OCI-LY3 (cell line): ENCODE results near the gene GALNTL6.

ENCODE experiments used
- CTCF ChIP-seq: fragments of 200-600, 300-600 bp; sonication (generic); IDR thresholded peaks from 2 replicates; pipeline ENCODE4 v1.5.1; 2014; ENCODE audit warnings: antibody characterized with exemption, low read length, low read depth
- EZH2phosphoT487 ChIP-seq: fragments of 200-600 bp; shearing (Covaris generic); IDR thresholded peaks from 2 replicates; pipeline ENCODE4 v1.6.1; 2018; ENCODE audit warnings: antibody characterized with exemption, mixed run types, low read depth

DNA sequence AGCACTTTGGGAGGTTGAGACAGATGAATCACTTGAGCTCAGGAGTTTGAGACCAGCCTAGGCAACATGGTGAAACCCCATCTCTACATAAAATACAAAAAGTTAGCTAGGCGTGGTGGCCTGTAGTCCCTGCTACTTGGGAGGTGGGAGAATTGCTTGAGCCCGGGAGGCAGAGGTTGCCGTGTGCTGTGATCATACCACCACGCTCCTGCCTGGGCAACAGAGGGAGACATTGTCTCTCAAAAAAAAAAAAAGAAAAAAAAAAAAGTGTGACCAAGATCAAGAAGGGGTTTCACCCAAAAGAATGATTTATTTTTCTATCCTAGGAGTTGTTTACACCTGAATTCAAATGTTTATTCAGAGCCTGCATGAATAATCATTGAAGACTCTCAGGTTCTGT, 783.0 kb downstream of the GALNTL6 start:
- peak; percentile 54 for TF ChIP-seq CTCF
- TF ChIP-seq EZH2phosphoT487, result no peak
